HEK293 (cell line): ENCODE data around the gene EHMT1.
A peak's percentile ranks its signal among the peaks of the same experiment; 100 is the strongest.

Experiments used
- EGR2 ChIP-seq: fragments of 450-650 bp; formaldehyde crosslinking; IDR thresholded peaks from 2 replicates; pipeline ENCODE4 v1.5.1; 2016; ENCODE audit warnings: low read depth, missing biosample characterization, missing genetic modification characterization
- GLIS1 ChIP-seq: fragments of 450-650 bp; formaldehyde crosslinking; IDR thresholded peaks from 2 replicates; pipeline ENCODE4 v1.5.1; 2016; ENCODE audit warnings: missing biosample characterization, missing genetic modification characterization
- GLIS2 ChIP-seq: fragments of 450-650 bp; formaldehyde crosslinking; IDR thresholded peaks from 2 replicates; pipeline ENCODE4 v1.5.1; 2016; ENCODE audit warnings: missing biosample characterization, missing genetic modification characterization
- HOXD13 ChIP-seq: sonication (generic); formaldehyde crosslinking; IDR thresholded peaks from 2 replicates; pipeline ENCODE4 v1.8.0; 2022; ENCODE audit warnings: missing genetic modification reagents, borderline replicate concordance
- IKZF3 ChIP-seq: fragments of 450-650 bp; IDR thresholded peaks from 2 replicates; pipeline ENCODE4 v1.5.0; 2018; ENCODE audit warnings: missing biosample characterization, mild to moderate bottlenecking, missing genetic modification characterization, moderate library complexity
- KLF8 ChIP-seq: fragments of 450-650 bp; formaldehyde crosslinking; IDR thresholded peaks from 2 replicates; pipeline ENCODE4 v1.5.1; 2016; ENCODE audit warnings: missing biosample characterization, missing genetic modification characterization
- SP7 ChIP-seq: fragments of 450-650 bp; formaldehyde crosslinking; IDR thresholded peaks from 2 replicates; pipeline ENCODE4 v1.5.1; 2016; ENCODE audit warnings: missing biosample characterization, missing genetic modification characterization
- ZBTB21 ChIP-seq: fragments of 450-650 bp; formaldehyde crosslinking; IDR thresholded peaks from 2 replicates; pipeline ENCODE4 v1.5.1; 2017; ENCODE audit warnings: missing biosample characterization, missing genetic modification characterization
- ZBTB48 ChIP-seq: fragments of 450-650 bp; formaldehyde crosslinking; IDR thresholded peaks from 2 replicates; pipeline ENCODE4 v1.5.1; 2016; ENCODE audit warnings: missing biosample characterization, missing genetic modification characterization
- ZFP69B ChIP-seq: fragments of 450-650 bp; formaldehyde crosslinking; IDR thresholded peaks from 2 replicates; pipeline ENCODE4 v1.5.1; 2016; ENCODE audit warnings: missing biosample characterization, missing genetic modification characterization
- ZIC2 ChIP-seq: fragments of 450-650 bp; formaldehyde crosslinking; IDR thresholded peaks from 2 replicates; pipeline ENCODE4 v1.5.1; 2016; ENCODE audit warnings: missing biosample characterization, missing genetic modification characterization
- ZNF2 ChIP-seq: fragments of 450-650 bp; formaldehyde crosslinking; IDR thresholded peaks from 2 replicates; pipeline ENCODE4 v1.5.1; 2016; ENCODE audit warnings: missing biosample characterization, missing genetic modification characterization
- ZNF211 ChIP-seq: fragments of 450-650 bp; formaldehyde crosslinking; IDR thresholded peaks from 2 replicates; pipeline ENCODE4 v1.5.1; 2016; ENCODE audit warnings: low read depth, missing biosample characterization, missing genetic modification characterization
- ZNF292 ChIP-seq: fragments of 450-650 bp; formaldehyde crosslinking; IDR thresholded peaks from 2 replicates; pipeline ENCODE4 v1.5.1; 2016; ENCODE audit warnings: low read depth, missing biosample characterization, missing genetic modification characterization, borderline replicate concordance
- ZNF366 ChIP-seq: fragments of 450-650 bp; formaldehyde crosslinking; conservative IDR thresholded peaks from 2 replicates; pipeline ENCODE4 v1.5.1; 2016; ENCODE audit warnings: missing biosample characterization, missing genetic modification characterization
- ZNF394 ChIP-seq: fragments of 450-650 bp; formaldehyde crosslinking; IDR thresholded peaks from 2 replicates; pipeline ENCODE4 v1.5.1; 2016; ENCODE audit warnings: missing biosample characterization, missing genetic modification characterization, mild to moderate bottlenecking, moderate library complexity, borderline replicate concordance
- ZNF544 ChIP-seq: fragments of 450-650 bp; formaldehyde crosslinking; IDR thresholded peaks from 2 replicates; pipeline ENCODE4 v1.5.0; 2017; ENCODE audit warnings: missing biosample characterization, missing genetic modification characterization
- ZNF549 ChIP-seq: fragments of 450-650 bp; IDR thresholded peaks from 2 replicates; pipeline ENCODE4 v1.5.1; 2018; ENCODE audit warnings: missing biosample characterization, missing genetic modification characterization, mild to moderate bottlenecking, inconsistent platforms, moderate library complexity
- ZNF558 ChIP-seq: fragments of 450-650 bp; formaldehyde crosslinking; IDR thresholded peaks from 2 replicates; pipeline ENCODE4 v1.5.1; 2016; ENCODE audit warnings: missing biosample characterization, missing genetic modification characterization
- ZNF660 ChIP-seq: fragments of 450-650 bp; IDR thresholded peaks from 2 replicates; pipeline ENCODE4 v1.5.1; 2018; ENCODE audit warnings: missing biosample characterization, mild to moderate bottlenecking, missing genetic modification characterization
- ZNF837 ChIP-seq: fragments of 450-650 bp; formaldehyde crosslinking; IDR thresholded peaks from 2 replicates; pipeline ENCODE4 v1.5.1; 2016; ENCODE audit warnings: missing biosample characterization, missing genetic modification characterization
- TF ChIP-seq, protein P1 (sequence below): fragments of 450-650 bp; formaldehyde crosslinking; IDR thresholded peaks from 2 replicates; pipeline ENCODE4 v1.5.0; 2017; ENCODE audit warnings: missing biosample characterization, missing genetic modification characterization, borderline replicate concordance
- TF ChIP-seq, protein P2 (sequence below): fragments of 450-650 bp; formaldehyde crosslinking; IDR thresholded peaks from 2 replicates; pipeline ENCODE4; 2016; ENCODE audit warnings: missing biosample characterization, missing genetic modification characterization
- TF ChIP-seq, protein P3 (sequence below): fragments of 450-650 bp; formaldehyde crosslinking; IDR thresholded peaks from 2 replicates; pipeline ENCODE4 v1.5.1; 2016; ENCODE audit warnings: missing biosample characterization, missing genetic modification characterization, borderline replicate concordance
- TF ChIP-seq, protein P4 (sequence below): fragments of 450-650 bp; formaldehyde crosslinking; IDR thresholded peaks from 2 replicates; pipeline ENCODE4 v1.5.1; 2017; ENCODE audit warnings: missing biosample characterization, missing genetic modification characterization
- TF ChIP-seq, protein P5 (sequence below): fragments of 450-650 bp; formaldehyde crosslinking; IDR thresholded peaks from 2 replicates; pipeline ENCODE4 v1.5.1; 2016; ENCODE audit warnings: missing biosample characterization, missing genetic modification characterization
- TF ChIP-seq, protein P6 (sequence below): fragments of 450-650 bp; formaldehyde crosslinking; IDR thresholded peaks from 2 replicates; pipeline ENCODE4 v1.5.1; 2016; ENCODE audit warnings: missing biosample characterization, missing genetic modification characterization

The EHMT1 gene

DNA sequence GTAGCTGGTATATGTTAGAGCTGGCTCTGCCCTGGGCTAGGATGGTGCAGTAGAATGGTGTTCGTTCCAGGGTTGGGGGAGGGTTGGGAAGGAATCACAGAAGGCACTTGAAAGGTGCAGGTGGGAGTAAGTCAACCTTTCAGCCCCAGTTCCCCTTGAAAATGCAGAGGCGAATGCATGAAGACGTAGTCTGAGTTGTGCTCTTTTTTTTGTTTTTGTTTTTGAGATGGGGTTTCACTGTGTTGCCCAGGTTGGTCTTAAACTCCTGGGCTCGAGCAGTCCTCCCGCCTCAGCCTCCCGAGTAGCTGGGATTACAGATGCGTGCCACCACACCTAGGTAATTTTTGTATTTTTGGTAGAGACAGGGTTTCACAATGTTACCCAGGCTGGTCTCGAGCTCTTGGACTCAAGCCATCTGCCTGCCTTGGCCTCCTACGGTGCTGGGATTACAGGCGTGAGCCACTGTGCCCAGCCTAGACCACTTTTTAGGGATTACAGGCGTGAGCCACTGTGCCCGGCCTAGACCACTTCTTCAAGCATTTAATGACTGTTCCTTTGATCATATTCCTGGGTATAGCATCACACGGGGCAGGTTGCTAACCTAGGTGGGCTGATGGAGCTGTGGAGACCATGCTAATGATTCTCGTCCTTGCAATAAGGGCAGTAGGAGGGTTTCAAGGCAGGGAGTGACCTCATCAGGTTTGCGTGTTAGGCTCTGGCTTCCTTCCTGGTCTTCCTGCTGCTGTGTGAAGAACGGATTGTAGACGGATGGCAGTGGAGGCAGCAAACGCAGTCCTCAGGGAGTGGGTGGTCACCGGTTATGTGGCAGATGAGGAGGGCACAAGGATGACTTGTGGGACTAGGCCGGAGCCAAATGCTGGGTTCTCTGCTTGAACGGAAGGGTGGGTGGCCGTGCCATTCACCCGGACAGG, 13.7 kb downstream of the EHMT1 start (continued):
- TF ChIP-seq ZNF549: no peak
- no peak for TF ChIP-seq ZNF837 (tag by site-specific recombination)
- TF ChIP-seq ZFP69B (tag by site-specific recombination): peak; percentile 51; the same call in 1 of the 2 replicates
- TF ChIP-seq ZNF2 (tag by site-specific recombination): peak; percentile 36; the same call in 1 of the 2 replicates
- peak; percentile 39 for TF ChIP-seq KLF8 (tag by site-specific recombination)
- TF ChIP-seq, protein P1, sequence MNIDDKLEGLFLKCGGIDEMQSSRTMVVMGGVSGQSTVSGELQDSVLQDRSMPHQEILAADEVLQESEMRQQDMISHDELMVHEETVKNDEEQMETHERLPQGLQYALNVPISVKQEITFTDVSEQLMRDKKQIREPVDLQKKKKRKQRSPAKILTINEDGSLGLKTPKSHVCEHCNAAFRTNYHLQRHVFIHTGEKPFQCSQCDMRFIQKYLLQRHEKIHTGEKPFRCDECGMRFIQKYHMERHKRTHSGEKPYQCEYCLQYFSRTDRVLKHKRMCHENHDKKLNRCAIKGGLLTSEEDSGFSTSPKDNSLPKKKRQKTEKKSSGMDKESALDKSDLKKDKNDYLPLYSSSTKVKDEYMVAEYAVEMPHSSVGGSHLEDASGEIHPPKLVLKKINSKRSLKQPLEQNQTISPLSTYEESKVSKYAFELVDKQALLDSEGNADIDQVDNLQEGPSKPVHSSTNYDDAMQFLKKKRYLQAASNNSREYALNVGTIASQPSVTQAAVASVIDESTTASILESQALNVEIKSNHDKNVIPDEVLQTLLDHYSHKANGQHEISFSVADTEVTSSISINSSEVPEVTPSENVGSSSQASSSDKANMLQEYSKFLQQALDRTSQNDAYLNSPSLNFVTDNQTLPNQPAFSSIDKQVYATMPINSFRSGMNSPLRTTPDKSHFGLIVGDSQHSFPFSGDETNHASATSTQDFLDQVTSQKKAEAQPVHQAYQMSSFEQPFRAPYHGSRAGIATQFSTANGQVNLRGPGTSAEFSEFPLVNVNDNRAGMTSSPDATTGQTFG: no peak
- TF ChIP-seq ZNF544: no peak
- peak; percentile 75 for TF ChIP-seq SP7 (tag by site-specific recombination)
- TF ChIP-seq, protein P2, sequence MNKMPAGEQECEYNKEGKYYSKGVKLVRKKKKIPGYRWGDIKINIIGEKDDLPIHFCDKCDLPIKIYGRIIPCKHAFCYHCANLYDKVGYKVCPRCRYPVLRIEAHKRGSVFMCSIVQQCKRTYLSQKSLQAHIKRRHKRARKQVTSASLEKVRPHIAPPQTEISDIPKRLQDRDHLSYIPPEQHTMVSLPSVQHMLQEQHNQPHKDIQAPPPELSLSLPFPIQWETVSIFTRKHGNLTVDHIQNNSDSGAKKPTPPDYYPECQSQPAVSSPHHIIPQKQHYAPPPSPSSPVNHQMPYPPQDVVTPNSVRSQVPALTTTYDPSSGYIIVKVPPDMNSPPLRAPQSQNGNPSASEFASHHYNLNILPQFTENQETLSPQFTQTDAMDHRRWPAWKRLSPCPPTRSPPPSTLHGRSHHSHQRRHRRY (tag by site-specific recombination): no peak
- TF ChIP-seq ZNF292: no peak
- TF ChIP-seq ZBTB48 (tag by site-specific recombination): peak; percentile 44; the same call in 1 of the 2 replicates
- TF ChIP-seq ZNF211 (tag by site-specific recombination): 0 out of 2 replicates have a peak, but pooled peaks have one; percentile 40
- TF ChIP-seq, protein P3, sequence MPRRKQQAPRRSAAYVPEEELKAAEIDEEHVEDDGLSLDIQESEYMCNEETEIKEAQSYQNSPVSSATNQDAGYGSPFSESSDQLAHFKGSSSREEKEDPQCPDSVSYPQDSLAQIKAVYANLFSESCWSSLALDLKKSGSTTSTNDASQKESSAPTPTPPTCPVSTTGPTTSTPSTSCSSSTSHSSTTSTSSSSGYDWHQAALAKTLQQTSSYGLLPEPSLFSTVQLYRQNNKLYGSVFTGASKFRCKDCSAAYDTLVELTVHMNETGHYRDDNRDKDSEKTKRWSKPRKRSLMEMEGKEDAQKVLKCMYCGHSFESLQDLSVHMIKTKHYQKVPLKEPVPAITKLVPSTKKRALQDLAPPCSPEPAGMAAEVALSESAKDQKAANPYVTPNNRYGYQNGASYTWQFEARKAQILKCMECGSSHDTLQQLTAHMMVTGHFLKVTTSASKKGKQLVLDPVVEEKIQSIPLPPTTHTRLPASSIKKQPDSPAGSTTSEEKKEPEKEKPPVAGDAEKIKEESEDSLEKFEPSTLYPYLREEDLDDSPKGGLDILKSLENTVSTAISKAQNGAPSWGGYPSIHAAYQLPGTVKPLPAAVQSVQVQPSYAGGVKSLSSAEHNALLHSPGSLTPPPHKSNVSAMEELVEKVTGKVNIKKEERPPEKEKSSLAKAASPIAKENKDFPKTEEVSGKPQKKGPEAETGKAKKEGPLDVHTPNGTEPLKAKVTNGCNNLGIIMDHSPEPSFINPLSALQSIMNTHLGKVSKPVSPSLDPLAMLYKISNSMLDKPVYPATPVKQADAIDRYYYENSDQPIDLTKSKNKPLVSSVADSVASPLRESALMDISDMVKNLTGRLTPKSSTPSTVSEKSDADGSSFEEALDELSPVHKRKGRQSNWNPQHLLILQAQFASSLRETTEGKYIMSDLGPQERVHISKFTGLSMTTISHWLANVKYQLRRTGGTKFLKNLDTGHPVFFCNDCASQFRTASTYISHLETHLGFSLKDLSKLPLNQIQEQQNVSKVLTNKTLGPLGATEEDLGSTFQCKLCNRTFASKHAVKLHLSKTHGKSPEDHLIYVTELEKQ (tag by site-specific recombination): 0 out of 2 replicates have a peak, but pooled peaks have one; percentile 7
- TF ChIP-seq, protein P4, sequence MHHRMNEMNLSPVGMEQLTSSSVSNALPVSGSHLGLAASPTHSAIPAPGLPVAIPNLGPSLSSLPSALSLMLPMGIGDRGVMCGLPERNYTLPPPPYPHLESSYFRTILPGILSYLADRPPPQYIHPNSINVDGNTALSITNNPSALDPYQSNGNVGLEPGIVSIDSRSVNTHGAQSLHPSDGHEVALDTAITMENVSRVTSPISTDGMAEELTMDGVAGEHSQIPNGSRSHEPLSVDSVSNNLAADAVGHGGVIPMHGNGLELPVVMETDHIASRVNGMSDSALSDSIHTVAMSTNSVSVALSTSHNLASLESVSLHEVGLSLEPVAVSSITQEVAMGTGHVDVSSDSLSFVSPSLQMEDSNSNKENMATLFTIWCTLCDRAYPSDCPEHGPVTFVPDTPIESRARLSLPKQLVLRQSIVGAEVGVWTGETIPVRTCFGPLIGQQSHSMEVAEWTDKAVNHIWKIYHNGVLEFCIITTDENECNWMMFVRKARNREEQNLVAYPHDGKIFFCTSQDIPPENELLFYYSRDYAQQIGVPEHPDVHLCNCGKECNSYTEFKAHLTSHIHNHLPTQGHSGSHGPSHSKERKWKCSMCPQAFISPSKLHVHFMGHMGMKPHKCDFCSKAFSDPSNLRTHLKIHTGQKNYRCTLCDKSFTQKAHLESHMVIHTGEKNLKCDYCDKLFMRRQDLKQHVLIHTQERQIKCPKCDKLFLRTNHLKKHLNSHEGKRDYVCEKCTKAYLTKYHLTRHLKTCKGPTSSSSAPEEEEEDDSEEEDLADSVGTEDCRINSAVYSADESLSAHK (tag by site-specific recombination): peak; percentile 86
- peak; percentile 58; the same call in 1 of the 2 replicates for TF ChIP-seq ZNF394
- TF ChIP-seq GLIS2: peak; percentile 36; the same call in 1 of the 2 replicates
- TF ChIP-seq ZNF558: no peak
- TF ChIP-seq, protein P5, sequence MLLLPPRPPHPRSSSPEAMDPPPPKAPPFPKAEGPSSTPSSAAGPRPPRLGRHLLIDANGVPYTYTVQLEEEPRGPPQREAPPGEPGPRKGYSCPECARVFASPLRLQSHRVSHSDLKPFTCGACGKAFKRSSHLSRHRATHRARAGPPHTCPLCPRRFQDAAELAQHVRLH (tag by site-specific recombination): peak; percentile 55; the same call in 1 of the 2 replicates
- TF ChIP-seq, protein P6, sequence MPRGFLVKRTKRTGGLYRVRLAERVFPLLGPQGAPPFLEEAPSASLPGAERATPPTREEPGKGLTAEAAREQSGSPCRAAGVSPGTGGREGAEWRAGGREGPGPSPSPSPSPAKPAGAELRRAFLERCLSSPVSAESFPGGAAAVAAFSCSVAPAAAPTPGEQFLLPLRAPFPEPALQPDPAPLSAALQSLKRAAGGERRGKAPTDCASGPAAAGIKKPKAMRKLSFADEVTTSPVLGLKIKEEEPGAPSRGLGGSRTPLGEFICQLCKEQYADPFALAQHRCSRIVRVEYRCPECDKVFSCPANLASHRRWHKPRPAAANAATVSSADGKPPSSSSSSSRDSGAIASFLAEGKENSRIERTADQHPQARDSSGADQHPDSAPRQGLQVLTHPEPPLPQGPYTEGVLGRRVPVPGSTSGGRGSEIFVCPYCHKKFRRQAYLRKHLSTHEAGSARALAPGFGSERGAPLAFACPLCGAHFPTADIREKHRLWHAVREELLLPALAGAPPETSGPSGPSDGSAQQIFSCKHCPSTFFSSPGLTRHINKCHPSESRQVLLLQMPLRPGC (tag by site-specific recombination): peak; percentile 59; the same call in 1 of the 2 replicates
- no peak for TF ChIP-seq HOXD13 (CRISPR knock-in tag)
- TF ChIP-seq ZNF660 (tag by site-specific recombination): 0 out of 2 replicates have a peak, but pooled peaks have one; percentile 44
- peak; percentile 85 for TF ChIP-seq ZBTB21 (tag by site-specific recombination)
- peak; percentile 72 for TF ChIP-seq ZIC2 (tag by site-specific recombination)
- TF ChIP-seq ZNF366 (tag by site-specific recombination): peak; percentile 84
- peak; percentile 72; the same call in 1 of the 2 replicates for TF ChIP-seq IKZF3 (tag by site-specific recombination)
- peak; percentile 51; the same call in 1 of the 2 replicates for TF ChIP-seq EGR2 (tag by site-specific recombination)
- peak; percentile 77 for TF ChIP-seq GLIS1 (tag by site-specific recombination)
